Fibroblast of skin of right biceps (primary cell): ENCODE measurements around the gene CENPB.
A peak's percentile ranks its signal among the peaks of the same experiment; 100 is the strongest.

Experiments used
- DNase-seq: peaks from one replicate; pipeline ENCODE4 v3.0.0-alpha.2; 2013

The CENPB gene

GRCh38 chr20:3745686-3746173, 40.8 kb downstream of the CENPB start:
- DNase-seq = no peak

- peak; percentile 34 for DNase-seq
Observed at GRCh38 chr20:3744806-3745685, 41.5 kb downstream of the CENPB start.

- DNase-seq = no peak
Observed at GRCh38 chr20:3744037-3744436, 42.5 kb downstream of the CENPB start.

GRCh38 chr20:3743251-3743650, 43.3 kb downstream of the CENPB start:
- peak; percentile 20 for DNase-seq

GRCh38 chr20:3741836-3742458, 44.6 kb downstream of the CENPB start:
- DNase-seq = no peak

- DNase-seq = no peak
Observed at GRCh38 chr20:3740615-3741301, 45.8 kb downstream of the CENPB start.

GRCh38 chr20:3739926-3740451, 46.6 kb downstream of the CENPB start:
- DNase-seq = no peak

- DNase-seq = no peak
Observed at GRCh38 chr20:3739054-3739925, 47.2 kb downstream of the CENPB start.

GRCh38 chr20:3738111-3739053, 48.2 kb downstream of the CENPB start:
- no peak for DNase-seq

GRCh38 chr20:3735768-3736167, 50.8 kb downstream of the CENPB start:
- no peak for DNase-seq

- DNase-seq = no peak
Observed at GRCh38 chr20:3734111-3734843, 52.3 kb downstream of the CENPB start.
